PC-9 (cell line): ENCODE data around the gene GOLGA3. TPM values are rescaled to one million over a fixed set of nuclear protein-coding genes. Genes with fewer than 3 reads are reported as not detected.
"Not testable (repeated sequence)": the region's sequence is repeated elsewhere in the genome, so short reads cannot be mapped to it uniquely, and the experiment has no call there.

Experiments
- BruUV-seq: library from RNA; stranded (reverse); fragments of 400-500 nt; replicated peaks from 2 replicates; lab custom pipeline; 2021; lab: Mats Ljungman, UMichigan
- CTCF ChIA-PET: fragments of 300-600 bp; sonication (Branson Sonifier 250); formaldehyde crosslinking; loops from one replicate; lab custom pipeline; 2022; ENCODE audit warnings: antibody characterized with exemption; lab: Charles Lee
- POLR2A ChIA-PET: fragments of 300-600 bp; sonication (Branson Sonifier 250); formaldehyde crosslinking; loops from one replicate; lab custom pipeline; 2022; ENCODE audit warnings: antibody characterized with exemption; ENCODE audit not compliant: unreplicated experiment; lab: Charles Lee
- DNase-seq, 2 experiments: peaks; one replicate each; pipeline versions ENCODE4 v3.0.0 to v3.0.0-alpha.2; 2015 to 2022; ENCODE audit warnings: mixed read lengths in 1 of 2
- H2AFZ ChIP-seq: fragments of 200-600 bp; sonication (generic); 2 replicates; pipeline ENCODE4 v1.8.1; 2017; ENCODE audit warnings: antibody characterized with exemption
- H3F3A ChIP-seq: fragments of 200-600 bp; sonication (generic); 2 replicates; pipeline ENCODE4 v1.8.1; 2017; ENCODE audit warnings: antibody characterized with exemption, mild to moderate bottlenecking, low read depth; ENCODE audit not compliant: insufficient read depth
- H3K27ac ChIP-seq: fragments of 200-600 bp; sonication (generic); 2 replicates; pipeline ENCODE4 v1.6.1; 2016; ENCODE audit warnings: mixed run types
- H3K27me3 ChIP-seq: fragments of 200-600 bp; sonication (generic); 2 replicates; pipeline ENCODE4 v1.6.1; 2016; ENCODE audit warnings: low read depth, mixed run types; ENCODE audit not compliant: insufficient read depth
- H3K36me3 ChIP-seq: fragments of 200-600 bp; sonication (generic); 2 replicates; pipeline ENCODE4 v1.6.1; 2016; ENCODE audit warnings: low read depth, mixed run types
- H3K4me1 ChIP-seq: fragments of 200-600 bp; sonication (generic); replicated peaks from 2 replicates; pipeline ENCODE4 v1.6.1; 2016; ENCODE audit warnings: mixed run types; ENCODE audit not compliant: insufficient read depth
- H3K4me2 ChIP-seq: fragments of 200-600 bp; sonication (generic); 2 replicates; pipeline ENCODE4 v1.6.1; 2017; ENCODE audit warnings: mixed run types
- H3K4me3 ChIP-seq: fragments of 200-600 bp; sonication (generic); 2 replicates; pipeline ENCODE4 v1.6.1; 2016; ENCODE audit warnings: mixed run types
- H3K79me2 ChIP-seq: fragments of 200-600 bp; sonication (generic); 2 replicates; pipeline ENCODE4 v1.6.1; 2017; ENCODE audit warnings: low read depth, mixed run types
- H3K9me2 ChIP-seq: fragments of 200-600 bp; sonication (generic); 2 replicates; pipeline ENCODE4 v1.8.1; 2017; ENCODE audit warnings: mild to moderate bottlenecking; ENCODE audit not compliant: insufficient read depth
- H3K9me3 ChIP-seq: fragments of 200-600 bp; sonication (generic); 2 replicates; pipeline ENCODE4 v1.8.1; 2016; ENCODE audit warnings: low read depth; ENCODE audit not compliant: insufficient read depth
- H4K20me1 ChIP-seq: fragments of 200-600 bp; sonication (generic); 2 replicates; pipeline ENCODE4 v1.8.1; 2017; ENCODE audit not compliant: insufficient read depth
- EZH2 ChIP-seq: fragments of 200-600 bp; sonication (generic); IDR thresholded peaks from 2 replicates; pipeline ENCODE4 v1.8.0; 2017; ENCODE audit warnings: antibody characterized with exemption, low read depth
- intact Hi-C: fragments of 100-400 bp; cut with micrococcal nuclease; formaldehyde crosslinking; loops from one replicate; pipeline ENCODE4 v1.10.0; 2022; ENCODE audit not compliant: unreplicated experiment
- total RNA-seq: library from RNA; stranded (reverse); gene quantifications from 2 replicates; pipeline ENCODE4 v1.2.3, GENCODE V29; 2021
- TF ChIP-seq, protein P1 (sequence below): fragments of 200-600 bp; sonication (generic); conservative IDR thresholded peaks from 2 replicates; pipeline ENCODE4 v1.6.1; 2017; ENCODE audit warnings: mixed run types, antibody characterized with exemption, mild to moderate bottlenecking, moderate library complexity

GOLGA3 gene
- total RNA-seq, 1 experiment from 2014 or later: 69.3 TPM

DNA sequence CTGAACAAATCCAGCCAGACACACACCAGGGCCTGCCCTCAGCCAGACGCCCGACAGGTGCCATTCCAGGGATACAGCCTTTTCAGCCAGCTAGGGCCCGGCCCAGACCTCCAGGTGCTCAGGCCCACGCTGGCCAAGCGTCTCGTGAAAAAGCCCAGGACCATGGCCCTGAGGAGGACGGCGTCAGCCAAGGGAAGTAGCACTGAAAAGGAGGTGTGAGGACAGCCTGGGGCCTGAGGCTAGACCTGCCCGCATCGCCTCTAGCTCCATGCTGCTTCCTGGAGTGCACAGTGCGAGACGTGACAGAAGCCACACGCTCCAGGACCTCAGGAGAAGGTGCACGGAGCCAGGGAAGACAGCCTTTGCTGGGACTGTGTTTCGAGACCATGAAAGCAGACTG is 29.8 kb downstream of the GOLGA3 start:
- Histone ChIP-seq H3K9me2 (no peaks in the 10 kb centered on the region), H3K27me3 (peaks cover 20% of the 10 kb centered on the region), H3K4me1 (no peaks in the 10 kb centered on the region), H3K4me2 (no peak overlapping the region), H2AFZ (no peak overlapping the region), H3F3A (0 out of 2 replicates have a peak, but pooled peaks cover 4% of the 10 kb centered on the region), H3K9me3 (no peaks in the 10 kb centered on the region), H4K20me1 (peaks cover 3% of the 10 kb centered on the region; the same call in 1 of the 2 replicates), H3K79me2 (no peaks in the 10 kb centered on the region), H3K36me3 (peaks cover 4% of the 10 kb centered on the region; the same call in 1 of the 2 replicates), H3K4me3 (no peak overlapping the region), H3K27ac (no peak overlapping the region)
- TF ChIP-seq, protein P1, sequence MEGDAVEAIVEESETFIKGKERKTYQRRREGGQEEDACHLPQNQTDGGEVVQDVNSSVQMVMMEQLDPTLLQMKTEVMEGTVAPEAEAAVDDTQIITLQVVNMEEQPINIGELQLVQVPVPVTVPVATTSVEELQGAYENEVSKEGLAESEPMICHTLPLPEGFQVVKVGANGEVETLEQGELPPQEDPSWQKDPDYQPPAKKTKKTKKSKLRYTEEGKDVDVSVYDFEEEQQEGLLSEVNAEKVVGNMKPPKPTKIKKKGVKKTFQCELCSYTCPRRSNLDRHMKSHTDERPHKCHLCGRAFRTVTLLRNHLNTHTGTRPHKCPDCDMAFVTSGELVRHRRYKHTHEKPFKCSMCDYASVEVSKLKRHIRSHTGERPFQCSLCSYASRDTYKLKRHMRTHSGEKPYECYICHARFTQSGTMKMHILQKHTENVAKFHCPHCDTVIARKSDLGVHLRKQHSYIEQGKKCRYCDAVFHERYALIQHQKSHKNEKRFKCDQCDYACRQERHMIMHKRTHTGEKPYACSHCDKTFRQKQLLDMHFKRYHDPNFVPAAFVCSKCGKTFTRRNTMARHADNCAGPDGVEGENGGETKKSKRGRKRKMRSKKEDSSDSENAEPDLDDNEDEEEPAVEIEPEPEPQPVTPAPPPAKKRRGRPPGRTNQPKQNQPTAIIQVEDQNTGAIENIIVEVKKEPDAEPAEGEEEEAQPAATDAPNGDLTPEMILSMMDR: no peak
- TF ChIP-seq EZH2: no peak
- intact Hi-C loops: no loop called here
- ChIA-PET POLR2A (no interaction called here), CTCF (no interaction called here)
- no TSS peak for BruUV-seq
- no peak for DNase-seq

DNA sequence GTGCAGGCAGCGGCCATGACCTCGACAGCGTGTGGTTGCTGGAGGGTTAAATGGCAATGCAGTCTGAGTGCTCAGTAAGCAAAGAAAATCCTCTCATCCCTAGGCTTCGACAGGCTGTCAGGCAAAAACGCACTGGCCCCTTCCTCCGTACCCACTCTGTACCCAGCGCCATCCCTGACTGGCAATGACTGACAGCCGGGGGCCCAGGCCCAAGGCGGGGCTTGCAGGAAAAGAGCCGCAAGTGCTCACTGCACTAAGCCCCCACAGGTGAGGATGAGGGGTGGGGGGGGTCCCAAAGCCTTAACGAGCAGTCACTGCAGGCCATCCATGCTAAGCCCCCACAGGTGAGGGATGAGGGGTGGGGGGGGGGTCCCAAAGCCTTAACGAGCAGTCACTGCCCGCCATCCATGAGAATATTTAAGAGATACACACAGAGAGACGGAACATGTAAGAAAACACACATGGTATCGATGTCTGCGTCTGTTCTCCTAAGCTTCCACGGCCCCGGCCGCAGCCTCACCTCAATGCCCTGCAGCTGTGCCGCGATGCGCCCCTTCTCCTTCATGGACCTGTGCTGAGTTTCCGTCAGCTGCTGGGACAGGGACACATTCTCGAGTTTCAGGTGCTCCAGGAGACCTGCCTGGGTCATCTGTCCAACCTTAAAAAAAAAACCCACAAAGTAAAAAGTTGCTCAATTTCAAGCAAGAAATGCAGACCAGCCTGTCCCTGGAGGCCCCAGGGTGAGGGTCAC is 30.7 kb downstream of the GOLGA3 start:
- ChIA-PET CTCF (no interaction called here), POLR2A (no interaction called here)
- no TSS peak for BruUV-seq
- Histone ChIP-seq H3K4me3 (no peak overlapping the region), H3K4me2 (no peak overlapping the region), H3K4me1 (no peaks in the 10 kb centered on the region), H3K27me3 (peaks cover 20% of the 10 kb centered on the region), H3K9me3 (no peaks in the 10 kb centered on the region), H3K79me2 (no peaks in the 10 kb centered on the region), H2AFZ (no peak overlapping the region), H3K9me2 (no peaks in the 10 kb centered on the region), H3F3A (0 out of 2 replicates have a peak, but pooled peaks cover 4% of the 10 kb centered on the region), H4K20me1 (peaks cover 3% of the 10 kb centered on the region; the same call in 1 of the 2 replicates), H3K27ac (no peak overlapping the region), H3K36me3 (peaks cover 4% of the 10 kb centered on the region; the same call in 1 of the 2 replicates)
- intact Hi-C loops: no loop called here
- TF ChIP-seq EZH2: no peak
- TF ChIP-seq, protein P1: no peak
- no peak for DNase-seq

DNA sequence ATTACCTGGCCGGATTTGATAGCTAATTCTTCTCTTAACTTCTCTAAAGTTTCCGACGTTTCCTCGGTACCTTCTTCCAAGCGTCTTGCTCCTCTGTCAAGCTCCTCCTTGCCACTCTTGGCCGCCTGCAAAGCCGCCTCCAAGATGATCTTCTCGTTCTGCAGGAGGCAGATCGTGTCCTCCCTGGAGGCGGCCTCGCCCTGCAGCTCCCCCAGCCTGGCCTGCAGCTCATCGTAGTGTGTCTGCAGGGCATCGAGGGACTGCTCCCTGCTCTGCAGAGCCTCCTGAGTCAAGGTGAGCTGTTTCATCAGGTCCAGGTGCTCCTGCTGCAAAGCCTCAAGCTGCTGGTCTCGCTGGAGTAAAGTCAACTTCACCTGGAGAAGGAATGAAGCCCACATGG is 32.8 kb downstream of the GOLGA3 start:
- H3K27me3 ChIP-seq: peaks cover 20% of the 10 kb centered on the region
- H3K9me2 ChIP-seq: no peaks in the 10 kb centered on the region
- intact Hi-C loops: no loop called here
- no TSS peak for BruUV-seq
- H4K20me1 ChIP-seq: peaks cover 6% of the 10 kb centered on the region; the same call in 1 of the 2 replicates
- H3K4me2 ChIP-seq: no peak overlapping the region
- peaks cover 4% of the 10 kb centered on the region; the same call in 1 of the 2 replicates for H3K36me3 ChIP-seq
- H3K4me3 ChIP-seq: no peak overlapping the region
- CTCF ChIA-PET: no interaction called here
- H3K27ac ChIP-seq: no peak overlapping the region
- no peak overlapping the region for H2AFZ ChIP-seq
- TF ChIP-seq EZH2: no peak
- TF ChIP-seq, protein P1: no peak
- POLR2A ChIA-PET: no interaction called here
- DNase-seq: no peak
- no peaks in the 10 kb centered on the region for H3K4me1 ChIP-seq
- H3F3A ChIP-seq: 0 out of 2 replicates have a peak, but pooled peaks cover 4% of the 10 kb centered on the region
- no peaks in the 10 kb centered on the region for H3K9me3 ChIP-seq
- no peaks in the 10 kb centered on the region for H3K79me2 ChIP-seq

DNA sequence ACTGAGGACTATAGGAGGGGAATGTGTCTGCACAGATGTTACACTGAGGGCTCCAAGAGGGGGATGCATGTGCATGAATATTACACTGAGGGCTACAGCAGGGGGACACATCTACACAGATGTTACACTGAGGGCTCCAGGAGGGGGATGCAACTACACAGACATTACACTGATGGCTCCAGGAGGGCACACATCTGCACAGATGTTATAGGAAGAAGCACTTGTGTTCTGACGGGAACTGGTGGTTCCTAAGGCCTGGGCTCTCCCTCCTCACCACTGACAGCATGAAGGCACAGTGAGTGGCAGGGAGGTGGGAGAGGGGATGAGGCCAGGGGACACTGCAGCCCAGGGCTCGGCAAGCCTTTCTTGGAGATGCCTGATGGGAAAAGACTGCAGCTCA is 36.7 kb downstream of the GOLGA3 start:
- H3K4me3 ChIP-seq, H3K79me2 ChIP-seq, H3F3A ChIP-seq, H3K36me3 ChIP-seq, H2AFZ ChIP-seq, H3K4me2 ChIP-seq, DNase-seq, H3K4me1 ChIP-seq, H3K27ac ChIP-seq, H3K9me2 ChIP-seq, POLR2A ChIA-PET, CTCF ChIA-PET, BruUV-seq, H3K9me3 ChIP-seq, intact Hi-C loops: not testable (repeated sequence)
- Histone ChIP-seq H3K27me3 (peaks cover 11% of the 10 kb centered on the region), H4K20me1 (peaks cover 11% of the 10 kb centered on the region; the same call in 1 of the 2 replicates)
